GM18511 (cell line): ENCODE measurements around the gene JMJD8.

Experiments
- ATAC-seq: cut with Tn5 transposase; IDR thresholded peaks from one replicate; pipeline ENCODE4 v1.9.1; 2021; ENCODE audit warnings: mild to moderate bottlenecking, moderate library complexity; ENCODE audit not compliant: unreplicated experiment

The JMJD8 gene

DNA sequence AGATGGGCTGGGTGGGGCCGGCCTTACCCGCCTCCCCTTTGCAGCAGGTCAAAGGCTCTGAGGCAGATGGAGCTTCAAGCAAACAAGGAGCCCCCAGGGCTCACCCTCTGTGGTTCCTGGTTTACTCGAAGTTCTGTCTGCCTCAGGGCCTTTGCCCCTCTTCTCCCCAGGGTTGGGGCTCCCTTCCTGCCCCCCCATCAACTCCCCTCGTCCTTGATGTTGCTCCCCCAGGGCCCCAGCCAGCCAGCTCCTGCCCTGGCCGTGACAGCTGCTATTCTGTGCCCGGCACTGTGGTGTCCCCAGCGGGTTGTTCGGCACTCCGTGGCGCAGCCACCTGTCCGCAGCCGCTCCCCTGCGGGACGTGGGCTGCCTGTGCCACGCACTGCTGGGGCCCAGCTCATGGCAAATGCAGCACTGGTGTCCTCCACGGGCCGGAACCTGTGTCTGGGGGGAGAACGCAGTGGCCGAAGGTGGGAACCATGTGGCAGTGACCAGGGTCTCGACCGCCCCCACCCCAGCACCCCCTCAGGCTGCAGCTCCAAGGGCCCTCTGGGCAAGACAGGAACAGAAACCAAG is 26.5 kb upstream of the JMJD8 start:
- no peak for ATAC-seq

DNA sequence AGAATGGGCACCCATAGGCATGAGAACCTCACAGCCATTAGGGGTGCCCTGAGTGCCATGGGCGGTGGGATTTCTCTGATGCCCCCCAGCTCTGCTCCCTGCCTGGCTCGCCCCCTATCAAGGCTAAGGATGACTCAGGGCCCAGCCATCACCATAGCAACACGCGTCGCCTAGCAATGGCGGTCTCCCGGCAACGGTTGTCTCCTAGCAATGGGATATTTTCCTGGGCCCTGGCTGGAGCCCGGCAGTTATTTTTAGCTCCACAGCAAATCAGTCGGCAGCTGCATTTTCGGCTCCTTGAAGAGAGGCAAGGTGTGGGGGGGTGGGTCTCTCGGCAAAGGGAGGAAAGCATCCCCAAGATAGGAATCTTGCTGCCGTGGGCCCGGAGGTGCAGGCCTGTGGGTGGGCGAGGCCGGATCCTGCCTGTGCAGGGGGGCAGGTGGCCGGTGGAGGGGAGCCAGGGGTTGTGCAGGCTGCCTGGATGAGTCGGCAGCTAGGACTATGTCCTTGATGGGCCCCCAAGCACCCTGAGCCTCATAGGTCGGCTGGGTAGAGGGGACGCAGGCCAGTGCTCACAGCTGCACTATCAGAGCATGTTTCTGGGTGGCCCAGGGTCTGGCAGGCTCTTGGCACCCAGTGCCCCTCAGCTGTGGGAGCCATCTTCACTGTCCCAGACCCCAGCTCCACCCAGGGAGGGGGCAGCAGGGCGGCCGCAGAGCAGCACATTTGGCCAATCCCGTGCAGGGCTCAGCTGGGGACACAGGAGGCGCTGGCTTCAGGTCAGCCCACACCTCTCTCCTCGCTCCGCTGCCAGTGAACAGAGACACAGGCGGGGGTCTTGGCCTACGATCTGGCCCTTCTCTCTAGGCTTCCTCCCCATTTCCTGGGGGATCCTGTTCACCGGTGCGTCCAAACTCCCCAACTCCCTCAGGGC is 25.7 kb upstream of the JMJD8 start:
- no peak for ATAC-seq

DNA sequence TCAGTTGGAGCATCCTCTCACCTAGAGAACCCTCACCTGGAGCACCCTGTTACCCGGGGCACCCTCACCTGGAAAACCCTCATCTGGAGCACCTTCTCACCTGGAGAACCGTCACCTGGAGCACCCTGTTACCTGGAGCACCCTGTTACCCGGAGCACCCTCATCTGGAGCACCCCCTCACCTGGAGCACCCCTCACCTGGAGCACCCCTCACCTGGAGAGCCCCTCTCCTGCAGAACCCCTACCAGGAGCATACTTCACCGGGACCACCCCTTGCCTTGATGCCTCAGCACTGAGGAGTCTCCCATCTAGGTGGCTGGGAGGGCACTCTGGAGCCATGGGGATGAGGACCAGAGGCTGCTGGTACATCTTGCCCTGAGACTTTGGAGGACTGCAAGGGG is 24.8 kb upstream of the JMJD8 start:
- no peak for ATAC-seq

DNA sequence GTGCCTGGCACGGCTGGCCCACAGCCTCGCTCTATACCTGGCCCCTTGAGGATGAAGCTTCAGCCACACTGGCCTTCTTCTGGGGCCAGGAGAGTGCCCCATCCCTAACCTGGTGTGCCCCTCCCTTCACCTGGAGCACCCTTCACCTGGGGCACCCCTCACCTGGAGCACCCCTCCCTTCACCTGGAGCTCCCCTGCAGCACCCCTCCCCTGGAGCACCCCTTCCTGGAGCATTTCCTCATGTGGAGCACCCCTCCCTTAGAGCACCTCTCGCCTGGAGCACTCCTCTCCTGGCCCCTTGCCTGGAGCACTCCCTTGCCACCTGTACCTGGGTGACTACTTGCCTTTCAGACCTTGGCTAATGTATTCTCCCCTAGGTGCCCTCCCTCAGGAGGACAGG is 23.9 kb upstream of the JMJD8 start:
- no peak for ATAC-seq

DNA sequence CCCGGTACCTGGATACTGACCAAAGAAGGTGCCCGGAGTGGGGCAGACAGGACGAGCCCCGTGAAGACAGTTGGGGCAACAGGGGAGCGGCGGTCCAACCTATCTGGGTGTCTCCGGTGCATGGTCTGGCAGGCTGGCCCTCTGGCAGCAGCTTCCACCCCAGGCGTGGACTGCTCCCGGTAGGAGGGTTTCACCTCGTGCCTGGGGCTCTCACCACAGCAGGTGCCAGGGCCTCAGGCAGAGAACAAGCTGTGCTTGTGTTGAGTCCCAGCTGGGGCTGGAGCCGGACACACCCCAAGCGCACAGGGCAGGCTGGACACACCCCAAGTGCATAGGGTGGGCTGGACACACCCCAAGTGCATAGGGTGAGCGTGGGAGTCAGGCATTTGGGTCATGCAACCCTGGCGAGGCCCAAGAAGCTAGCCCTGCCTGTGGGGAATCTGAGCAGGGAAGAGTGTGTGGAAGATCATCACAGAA is 23.0 kb upstream of the JMJD8 start:
- no peak for ATAC-seq

DNA sequence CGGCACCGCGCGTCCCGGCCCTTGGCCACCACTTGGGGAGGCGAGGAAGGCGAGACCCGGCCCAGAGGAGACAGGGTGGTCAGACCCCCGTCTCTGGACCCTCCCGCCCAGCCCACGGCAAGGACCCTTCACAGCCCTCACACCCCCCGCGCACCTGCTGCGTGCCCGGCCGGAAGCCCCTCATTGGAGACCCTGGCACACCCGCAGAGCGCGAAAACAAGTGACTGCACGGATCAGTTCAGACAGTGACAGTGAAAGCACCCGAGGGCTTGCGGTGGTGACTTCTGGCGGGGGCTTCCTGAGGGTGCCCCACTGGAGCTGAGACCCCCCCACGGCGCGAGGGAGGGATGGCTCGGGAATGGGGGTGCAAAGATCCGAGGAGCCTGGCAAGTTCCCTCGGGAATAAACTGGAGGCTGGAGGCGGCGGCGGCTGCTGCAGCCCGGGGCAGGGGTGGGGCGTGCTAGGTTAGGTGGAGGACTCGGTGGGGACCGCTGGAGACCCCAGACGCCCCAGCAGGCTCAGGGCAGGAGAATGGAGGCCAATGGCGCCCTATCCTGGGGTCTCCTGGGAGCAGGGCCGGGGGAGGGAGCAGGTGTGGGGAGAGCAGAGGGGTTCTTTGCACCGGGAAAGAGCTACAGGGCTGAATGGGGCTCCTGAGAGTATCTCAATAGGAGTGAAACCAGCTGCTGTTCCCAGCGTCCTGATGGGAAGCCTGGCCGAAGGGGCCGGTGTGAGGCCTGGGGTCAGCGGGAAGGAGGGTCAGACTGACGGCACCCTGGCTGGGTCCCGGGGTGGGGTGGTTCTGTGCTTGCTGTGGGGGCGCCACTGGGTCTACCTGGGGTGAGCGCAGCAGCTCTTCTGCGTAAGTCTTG is 22.3 kb upstream of the JMJD8 start:
- no peak for ATAC-seq

DNA sequence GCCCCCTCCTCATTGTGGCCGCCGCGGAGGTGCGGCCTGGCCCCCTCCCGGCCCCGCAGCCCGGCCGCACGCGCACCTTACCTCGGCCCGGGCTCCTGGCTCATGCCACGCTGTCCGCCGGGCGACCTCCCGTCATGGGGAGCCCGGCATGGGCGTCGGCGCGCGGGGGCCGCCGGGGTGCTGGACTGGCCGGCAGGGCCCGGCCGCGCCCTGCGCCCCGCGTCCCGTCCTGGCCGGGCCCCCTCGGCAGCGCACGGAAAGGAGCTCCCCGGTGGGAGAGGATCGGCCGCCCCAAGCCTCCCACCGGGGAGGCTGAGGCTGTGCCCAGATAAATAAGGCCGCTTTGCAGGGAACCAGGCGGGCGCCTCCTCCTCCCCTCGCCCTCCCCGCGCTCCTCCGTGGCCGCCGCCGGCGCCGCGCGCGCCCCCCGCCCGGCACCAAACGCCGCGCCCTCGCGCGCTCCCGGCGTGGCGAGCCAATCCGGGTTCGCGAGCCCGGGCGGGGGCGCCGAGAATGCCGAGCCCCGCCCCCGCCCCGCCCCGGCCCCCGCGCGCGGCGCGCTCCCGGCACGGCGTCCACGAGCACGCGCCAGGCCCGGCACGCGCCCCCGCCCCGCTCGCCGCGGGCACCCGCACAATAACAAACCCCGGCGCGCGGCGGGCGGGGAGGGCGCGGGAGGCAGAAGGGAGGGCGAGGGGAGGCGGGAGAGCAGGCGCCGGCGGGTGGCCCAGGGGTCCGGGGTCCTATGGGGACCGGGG is 21.5 kb upstream of the JMJD8 start, which contains the start of gene FBXL16:
TSS of gene FBXL16 (minus strand) at position 371 of the 758 bp plus-strand sequence. CDS start 8,396 bp downstream, outside the sequence.
- no peak for ATAC-seq

DNA sequence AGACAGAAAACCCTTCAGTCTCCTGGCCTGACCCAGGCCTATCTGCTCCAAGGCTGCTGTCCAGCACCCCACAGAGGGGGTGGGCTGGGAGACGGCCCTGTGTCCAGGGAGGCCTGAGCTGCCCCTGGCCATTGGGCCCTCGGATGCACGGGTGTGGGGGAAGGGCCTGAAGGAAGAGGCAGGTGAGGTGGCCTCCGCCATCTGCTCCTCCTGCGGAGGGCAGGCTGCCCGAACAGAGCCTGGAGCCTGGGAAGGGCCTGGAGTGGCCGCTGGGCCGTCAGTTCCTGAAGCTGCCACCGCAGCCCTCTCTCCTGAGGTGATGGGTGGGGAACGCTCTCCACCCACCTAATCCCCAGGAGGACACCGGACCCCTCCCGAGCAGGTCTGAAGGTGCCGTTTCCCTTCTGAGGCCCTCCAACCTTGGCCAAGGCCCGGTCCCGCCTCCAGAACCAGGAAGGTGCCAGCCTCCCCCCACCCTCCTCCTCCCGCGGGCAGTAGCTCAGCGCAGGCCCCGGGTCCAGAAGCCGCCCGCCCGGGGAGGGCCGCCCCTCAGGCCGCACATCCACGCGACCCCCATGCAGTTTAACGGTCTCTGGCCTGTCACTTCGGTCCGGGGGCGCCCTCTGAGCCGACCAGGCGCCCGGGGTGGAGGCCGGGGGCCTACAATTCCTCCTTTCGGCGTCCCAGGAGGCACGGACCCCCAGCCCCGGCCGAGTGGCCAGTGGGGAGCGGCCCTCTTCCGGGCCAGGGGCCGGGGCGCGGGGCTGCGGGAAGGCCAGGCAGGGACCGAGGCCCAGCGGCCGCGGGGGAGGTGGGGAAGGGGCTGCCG is 20.6 kb upstream of the JMJD8 start:
- ATAC-seq = no peak

DNA sequence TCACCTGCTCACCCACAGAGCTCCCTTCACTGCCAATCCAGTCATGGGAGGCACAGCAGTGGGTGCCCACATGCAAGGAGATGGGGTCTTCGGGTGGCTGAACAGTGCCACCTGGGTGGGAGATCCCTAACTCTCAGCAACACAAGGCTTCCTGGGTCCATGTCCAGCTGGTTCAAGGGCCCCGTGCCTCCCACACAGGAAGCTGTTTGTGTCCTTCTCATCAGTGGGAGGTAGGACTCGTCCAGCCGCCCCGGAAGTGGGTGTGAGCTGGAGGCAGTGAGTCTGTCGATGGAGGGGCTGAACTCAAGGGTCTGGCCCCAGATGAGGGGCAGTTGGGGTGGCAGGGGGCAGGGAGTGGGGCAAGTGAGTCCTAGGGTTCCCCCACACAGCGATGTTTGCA is 19.9 kb upstream of the JMJD8 start:
- no peak for ATAC-seq

DNA sequence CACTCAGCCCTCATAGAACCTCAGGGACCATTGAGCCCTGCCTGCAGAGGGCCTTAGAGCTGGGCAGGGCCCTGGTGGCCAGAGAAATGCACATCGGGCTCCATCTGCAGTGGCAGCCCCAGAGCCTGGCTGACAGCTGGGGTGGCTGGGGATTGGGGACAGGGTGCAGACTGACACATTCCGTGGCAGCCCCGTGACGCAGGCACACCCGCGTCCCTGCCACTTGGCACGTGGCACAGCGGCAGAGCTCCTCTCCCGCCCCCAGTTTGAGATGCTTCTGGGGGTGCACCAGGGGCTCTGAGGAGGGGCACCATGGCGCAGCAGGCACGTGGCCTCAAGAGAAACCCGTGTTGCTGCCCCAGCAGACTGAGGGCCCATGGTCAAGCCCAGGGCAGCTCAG is 19.3 kb upstream of the JMJD8 start:
- ATAC-seq = no peak

DNA sequence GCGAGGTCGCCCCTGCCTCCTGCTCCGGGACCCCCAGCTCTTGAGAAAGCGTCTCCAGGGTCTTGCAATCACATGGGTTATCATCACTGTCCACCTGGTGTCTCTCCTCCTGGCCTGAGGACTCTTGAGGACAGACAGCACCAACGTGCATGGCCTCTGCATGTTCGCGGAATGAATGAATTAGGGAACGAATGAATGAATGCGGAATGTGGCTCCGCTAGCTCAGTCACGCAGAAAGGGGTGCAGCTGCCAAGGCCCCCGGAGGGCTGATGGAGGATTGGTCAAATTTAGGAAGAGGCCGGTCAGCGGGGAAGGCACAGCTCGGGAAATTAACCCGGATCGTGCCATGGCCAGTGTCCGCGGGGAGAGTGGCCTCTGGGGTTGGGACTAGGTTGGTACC is 18.2 kb upstream of the JMJD8 start:
- no peak for ATAC-seq

DNA sequence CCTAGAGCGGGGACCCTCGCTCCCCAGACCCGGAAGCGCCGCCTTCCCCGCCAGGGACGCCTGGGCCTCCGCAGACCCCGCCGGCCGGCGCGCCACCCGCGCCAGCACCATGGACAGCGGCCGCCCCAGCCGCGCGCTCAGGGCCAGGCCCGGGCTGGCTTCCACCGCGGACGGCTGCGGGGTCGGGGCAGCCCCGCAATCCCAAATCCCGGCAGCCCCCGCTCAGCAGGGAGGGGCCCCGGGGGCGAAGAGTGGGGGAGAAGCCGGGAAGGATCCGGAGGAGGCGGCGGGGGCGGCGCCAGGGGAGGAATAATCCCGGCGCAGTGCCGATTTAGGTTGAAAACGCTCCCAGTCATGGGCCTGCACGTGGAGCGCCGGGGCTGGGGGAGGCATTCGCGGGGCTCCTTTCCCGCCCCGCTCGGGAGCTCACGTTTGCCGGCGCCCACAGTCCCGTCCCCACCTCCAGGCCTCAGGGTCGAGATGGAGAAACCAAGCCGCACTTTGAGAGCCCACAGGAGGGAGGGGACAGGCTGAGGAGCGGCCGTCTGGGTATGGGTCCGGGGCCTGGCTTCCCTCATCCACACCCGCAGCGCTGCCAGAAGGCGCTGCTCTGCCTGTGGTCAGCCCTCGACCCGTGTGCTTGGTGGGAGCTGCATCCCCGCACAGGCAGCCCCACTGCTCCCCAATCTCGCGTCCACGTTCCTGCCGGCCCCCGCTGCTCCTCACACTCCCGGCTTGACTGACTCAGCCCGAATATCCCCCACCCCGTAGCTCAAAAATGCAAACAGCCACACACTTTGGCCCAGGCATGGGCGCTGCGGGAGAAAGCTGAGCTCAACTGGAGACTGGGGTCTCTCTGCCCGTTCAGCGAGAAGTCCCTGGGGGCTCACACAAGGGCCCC is 16.8 kb upstream of the JMJD8 start:
- ATAC-seq = no peak

DNA sequence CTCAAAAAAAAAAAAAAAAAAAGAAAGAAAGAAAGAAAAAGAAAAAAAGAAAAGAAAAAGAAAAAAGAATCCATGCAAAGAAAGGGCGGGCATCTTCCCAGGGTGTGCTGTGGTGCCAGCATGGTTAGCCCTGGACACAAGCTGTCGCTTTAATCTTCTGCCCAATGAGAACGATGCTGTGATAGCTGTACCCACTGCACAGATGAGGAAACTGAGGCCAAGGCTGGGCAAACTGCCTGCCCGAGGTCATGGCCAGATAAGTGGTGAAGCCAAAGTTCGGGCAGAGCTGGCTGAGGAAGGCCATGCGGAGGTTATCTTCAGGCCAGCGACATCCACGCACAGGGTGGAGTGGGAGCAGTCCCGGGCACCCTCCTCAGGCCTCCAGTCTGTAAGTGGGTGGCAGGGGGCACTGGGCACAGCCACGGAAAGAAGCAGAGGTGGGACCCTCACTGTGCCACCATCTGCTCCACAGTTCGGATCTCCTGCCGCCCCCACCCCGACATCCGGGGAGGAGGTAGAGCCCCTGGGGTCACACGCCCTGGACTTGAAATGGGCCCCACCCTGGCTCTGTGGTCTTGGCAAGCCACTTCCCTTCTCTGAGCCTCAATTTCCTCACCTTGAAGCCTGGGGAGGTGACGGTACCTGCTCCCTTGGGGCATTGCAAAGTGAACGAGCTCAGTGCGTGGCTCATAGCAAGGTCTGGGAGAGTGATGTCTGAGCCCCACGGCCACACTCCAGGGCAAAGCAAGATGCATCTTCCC is 15.0 kb upstream of the JMJD8 start:
- ATAC-seq = no peak

DNA sequence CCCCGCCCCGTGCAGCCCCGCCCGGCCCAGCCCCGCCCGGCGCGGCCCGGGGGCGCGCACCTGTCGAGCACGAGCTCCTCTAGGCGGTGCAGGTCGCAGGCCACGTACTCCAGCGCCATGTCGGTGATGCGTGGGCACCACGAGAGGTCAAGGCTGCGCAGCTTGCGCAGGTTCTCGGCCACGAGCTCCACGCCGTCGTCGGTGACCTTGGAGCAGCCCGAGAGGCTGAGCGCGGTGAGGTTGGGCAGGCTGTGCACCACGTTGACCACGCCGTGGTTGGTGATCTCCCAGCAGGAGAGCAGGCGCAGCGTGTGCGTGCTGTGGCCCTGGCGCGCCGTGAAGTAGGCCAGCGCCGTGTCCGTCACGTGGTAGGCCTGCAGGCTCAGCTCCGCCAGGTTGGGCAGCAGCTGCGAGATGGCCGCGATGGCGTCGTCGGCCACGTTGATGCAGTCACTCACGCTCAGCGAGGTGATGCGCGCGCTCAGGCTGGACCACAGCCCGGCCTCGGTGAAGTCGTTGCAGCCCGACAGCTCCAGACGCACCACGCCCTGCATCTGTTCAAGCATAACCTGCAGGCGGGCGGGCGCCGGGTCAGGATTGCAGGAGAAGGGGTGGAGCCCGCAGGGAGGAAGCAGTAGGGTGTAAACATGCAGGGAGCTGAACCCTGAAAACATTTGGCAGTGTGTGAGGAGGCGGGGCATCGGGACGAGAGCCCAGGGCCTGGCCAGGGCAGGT is 11.4 kb upstream of the JMJD8 start:
- ATAC-seq = no peak

DNA sequence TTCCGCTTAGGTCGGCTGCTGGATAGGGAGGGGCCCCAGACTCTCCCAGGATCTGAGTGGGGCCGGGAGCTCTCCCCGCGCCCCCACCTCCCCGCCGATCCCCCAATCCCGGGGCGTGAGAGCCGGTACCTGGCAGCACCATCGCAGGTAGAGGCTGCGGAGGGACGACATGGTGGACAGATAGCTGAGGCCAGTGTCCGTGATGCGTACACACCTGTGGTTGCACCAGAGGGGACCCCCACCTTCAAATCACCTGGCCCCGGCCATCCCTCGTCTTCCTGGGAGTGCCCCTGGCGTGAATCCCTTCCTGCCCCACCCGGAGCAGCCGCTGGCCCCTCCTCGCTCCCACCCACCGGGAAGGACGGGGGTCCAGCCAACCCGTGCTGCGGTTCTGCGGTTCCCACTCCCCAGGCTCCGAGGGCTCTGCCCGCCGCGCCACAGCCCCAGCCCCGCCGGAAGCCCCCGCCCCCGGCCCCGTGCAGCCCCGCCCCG is 10.8 kb upstream of the JMJD8 start:
- no peak for ATAC-seq

DNA sequence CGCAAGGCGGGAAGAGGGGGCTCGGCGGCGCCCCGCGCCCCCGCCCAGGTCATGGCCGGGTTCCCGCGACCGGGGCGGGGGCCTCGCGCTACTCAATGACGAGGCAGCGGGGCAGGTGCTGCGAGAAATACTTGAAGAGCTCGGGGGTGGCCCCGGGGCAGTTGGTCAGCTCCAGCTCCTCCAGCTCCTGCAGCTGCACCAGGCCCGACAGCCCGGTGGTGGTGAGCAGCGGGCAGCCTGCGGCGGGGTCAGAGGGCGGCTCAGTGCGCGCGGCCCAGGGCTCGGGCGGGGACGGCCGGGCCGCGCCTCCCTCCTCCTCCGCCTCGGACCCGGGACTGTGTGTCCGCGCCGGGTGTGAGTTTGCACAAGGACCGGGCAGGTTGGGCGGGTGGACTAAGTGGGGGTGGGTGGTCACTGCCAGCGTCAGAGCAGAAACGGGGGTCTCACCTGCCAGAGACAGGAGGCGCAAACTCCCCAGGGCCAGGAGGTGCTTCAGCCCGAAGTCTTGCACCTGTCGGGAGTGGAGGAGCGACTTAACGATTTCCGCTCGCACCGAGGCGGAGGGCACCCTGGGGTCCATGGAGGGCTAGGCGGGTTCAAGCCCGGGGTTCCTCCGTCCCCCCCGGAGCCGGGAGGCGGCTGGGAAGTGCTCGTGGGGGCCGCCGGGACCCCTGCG is 10.2 kb upstream of the JMJD8 start:
- ATAC-seq = no peak

DNA sequence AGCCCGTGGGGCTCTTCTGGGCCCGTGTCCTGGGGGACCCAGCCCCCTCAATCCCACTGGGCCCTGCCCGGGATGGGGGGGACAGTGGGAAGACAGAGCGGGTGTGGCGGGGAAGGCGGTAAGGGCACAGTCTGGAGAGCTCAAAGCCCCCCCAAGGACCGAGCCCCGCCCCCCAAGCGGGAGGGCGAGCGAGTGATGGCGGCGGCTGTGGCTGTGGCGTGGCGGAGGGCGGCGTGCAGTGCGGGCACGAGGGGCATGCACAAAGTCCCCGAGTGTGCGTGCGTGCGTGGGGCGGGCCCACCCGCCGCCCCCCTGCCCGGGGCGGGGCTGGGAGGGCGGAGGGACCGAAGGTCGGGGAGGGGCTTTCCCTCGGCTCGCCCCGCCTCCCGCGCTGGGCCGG is 9.6 kb upstream of the JMJD8 start:
- no peak for ATAC-seq
